Activated CD4-positive, alpha-beta T cell treated with anti-CD3 and anti-CD28 coated beads for 36 hours (primary cell): ENCODE data around the gene LLCFC1. TPM values are rescaled to one million over a fixed set of nuclear protein-coding genes. Genes with fewer than 3 reads are reported as not detected.

Source experiments
- ATAC-seq: fragments of 200-7000 bp; cut with Tn5 transposase; one replicate; pipeline ENCODE4 v1.10.0; 2021; ENCODE audit warnings: mild to moderate bottlenecking, moderate library complexity
- CTCF ChIA-PET: fragments of 350-600 bp; sonication (Branson Sonifier 250); formaldehyde crosslinking; loops from one replicate; lab custom pipeline; 2021; ENCODE audit warnings: antibody characterized with exemption; lab: Charles Lee
- POLR2A ChIA-PET: fragments of 350-600 bp; sonication (Branson Sonifier 250); formaldehyde crosslinking; loops from one replicate; lab custom pipeline; 2021; ENCODE audit warnings: antibody characterized with exemption, inconsistent platforms; lab: Charles Lee
- DNase-seq: peaks from one replicate; pipeline ENCODE4 v3.0.0-alpha.2; 2020
- H3K27ac Mint-ChIP-seq: one replicate; pipeline ENCODE4 v1.8.0; 2021; ENCODE audit warnings: mixed read lengths
- H3K27me3 Mint-ChIP-seq: one replicate; pipeline ENCODE4 v1.8.0; 2021; ENCODE audit warnings: mixed read lengths
- H3K36me3 Mint-ChIP-seq: one replicate; pipeline ENCODE4 v1.8.0; 2021; ENCODE audit warnings: low read depth, mixed read lengths
- H3K4me1 Mint-ChIP-seq: one replicate; pipeline ENCODE4 v1.8.0; 2021; ENCODE audit warnings: mixed read lengths
- H3K4me3 Mint-ChIP-seq: one replicate; pipeline ENCODE4 v1.8.0; 2021; ENCODE audit warnings: mild to moderate bottlenecking, moderate library complexity, mixed read lengths
- H3K9me3 Mint-ChIP-seq: one replicate; pipeline ENCODE4 v1.8.0; 2021; ENCODE audit warnings: low read depth, mixed read lengths
- intact Hi-C, 2 experiments: fragments of 100-400 bp; cut with DNase I in 1 of 2; cut with micrococcal nuclease in 1 of 2; formaldehyde crosslinking; loops; one replicate each; pipeline versions ENCODE4 v1.14.2 to v1.15.1; 2022 to 2024; cut with DNase I, micrococcal nuclease
- total RNA-seq, 2 experiments: library from RNA; stranded (reverse); gene quantifications; one replicate each; pipeline ENCODE4 v1.2.3, GENCODE V29; 2021

Gene LLCFC1
- total RNA-seq, 2 experiments from 2014 or later = not detected

GRCh38 chr7:142930126-142930730 is 9.1 kb upstream of the LLCFC1 start:
- no peaks in the 10 kb centered on the region for H3K9me3 Mint-ChIP-seq
- H3K27me3 Mint-ChIP-seq = peaks cover 3% of the 10 kb centered on the region
- DNase-seq (no peak), ATAC-seq (no peak)
- ChIA-PET POLR2A (no interaction called here), CTCF (no interaction called here)
- no peaks in the 10 kb centered on the region for H3K36me3 Mint-ChIP-seq
- H3K4me3 Mint-ChIP-seq = no peak overlapping the region
- H3K27ac Mint-ChIP-seq = no peak overlapping the region
- H3K4me1 Mint-ChIP-seq = no peaks in the 10 kb centered on the region
- intact Hi-C loops = no loop called here

DNA sequence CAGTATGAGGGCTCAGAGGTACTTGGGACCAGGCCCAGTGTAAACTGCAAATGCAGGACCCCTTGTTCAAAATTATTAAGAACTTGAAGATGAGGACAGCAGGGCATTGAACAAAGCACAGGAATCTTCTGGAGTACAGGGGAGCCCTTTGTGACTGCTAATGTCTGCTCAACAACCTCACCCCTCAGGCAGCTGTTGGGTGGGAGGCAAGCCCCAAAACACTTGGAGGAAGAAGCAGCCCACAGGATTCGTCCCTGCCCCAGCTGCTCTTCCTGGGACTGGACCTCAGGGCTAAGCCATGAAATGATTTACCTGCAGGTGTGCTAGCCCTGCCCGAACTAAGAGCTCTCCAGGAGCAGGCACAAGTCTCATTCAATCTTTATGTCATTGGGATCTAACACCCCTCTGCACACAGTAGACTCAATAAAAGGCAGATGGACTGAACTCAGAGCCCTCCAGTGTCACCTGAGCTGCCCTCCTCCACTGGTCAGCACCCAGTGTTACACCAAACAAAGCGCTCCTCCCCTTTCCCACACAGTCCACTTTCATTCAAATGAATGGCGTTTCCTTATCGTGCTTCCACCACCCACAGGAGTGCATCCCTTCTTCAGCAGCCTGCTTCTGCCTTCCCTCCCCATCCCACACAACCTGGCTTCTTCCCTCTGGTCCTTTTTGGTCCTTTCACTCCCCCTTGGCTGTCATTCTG is 6.7 kb upstream of the LLCFC1 start:
- intact Hi-C loops = no loop called here
- peaks cover 3% of the 10 kb centered on the region for H3K27me3 Mint-ChIP-seq

DNA sequence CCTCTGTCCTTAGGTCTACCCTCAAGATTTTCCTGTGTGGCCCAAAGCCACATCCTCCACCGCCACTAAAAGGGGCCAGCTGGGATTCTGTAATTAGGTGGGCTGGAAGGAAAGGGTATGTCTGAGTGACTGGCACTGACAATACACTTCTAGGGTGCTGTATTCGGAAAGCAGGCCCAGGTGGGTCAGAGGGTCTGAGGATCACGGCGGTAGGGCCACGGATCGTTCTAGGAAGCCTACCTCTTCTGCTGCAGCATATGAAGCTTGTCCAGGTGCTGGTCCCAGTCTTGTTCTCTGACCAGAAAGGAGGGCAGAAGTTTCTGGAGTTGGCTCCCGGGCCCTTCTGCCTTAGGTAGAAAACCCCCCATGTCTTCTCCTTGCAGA is 6.2 kb upstream of the LLCFC1 start:
- DNase-seq = no peak
- Mint-ChIP-seq H3K36me3 (no peaks in the 10 kb centered on the region), H3K4me1 (no peaks in the 10 kb centered on the region), H3K4me3 (no peak overlapping the region), H3K9me3 (no peaks in the 10 kb centered on the region), H3K27me3 (peaks cover 3% of the 10 kb centered on the region), H3K27ac (no peak overlapping the region)
- ChIA-PET POLR2A (no interaction called here), CTCF (interaction anchor here (0.6 kb wide), 1 partner anchor 15 kb away, joined by 3 read pairs; no protein-coding TSS in a partner anchor)
- ATAC-seq = no peak
- intact Hi-C loops = no loop called here

More for the DNA sequence above, 6.7 kb upstream of the LLCFC1 start:
- Mint-ChIP-seq H3K4me1 (no peaks in the 10 kb centered on the region), H3K27ac (no peak overlapping the region), H3K9me3 (no peaks in the 10 kb centered on the region), H3K4me3 (no peak overlapping the region), H3K36me3 (no peaks in the 10 kb centered on the region)
- DNase-seq (no peak), ATAC-seq (no peak)
- CTCF ChIA-PET = interaction anchor here (0.6 kb wide), 1 partner anchor 63 kb away, joined by 4 read pairs; no protein-coding TSS in a partner anchor
- POLR2A ChIA-PET = no interaction called here

GRCh38 chr7:142933624-142934023 is 5.7 kb upstream of the LLCFC1 start, which contains the start of gene TRPV5:
TSS of gene TRPV5 (minus strand) at chr7:142933746. CDS start at chr7:142933459, 287 bp downstream.
- no peak for ATAC-seq
- H3K9me3 Mint-ChIP-seq = no peaks in the 10 kb centered on the region
- no peak within 1 kb of the TSS for H3K27ac Mint-ChIP-seq
- no peaks in the 10 kb centered on the region for H3K4me1 Mint-ChIP-seq
- CTCF ChIA-PET = interaction anchor here (0.6 to 0.7 kb wide), 2 partner anchors 15 to 36 kb away, joined by 3 read pairs; no protein-coding TSS in a partner anchor
- H3K27me3 Mint-ChIP-seq = peaks cover 3% of the 10 kb centered on the region
- no peak for DNase-seq
- H3K36me3 Mint-ChIP-seq = no peaks in the 10 kb centered on the region
- intact Hi-C loops = no loop called here
- POLR2A ChIA-PET = no interaction called here
- H3K4me3 Mint-ChIP-seq = no peak within 1 kb of the TSS

- no peaks in the 10 kb centered on the region for H3K4me1 Mint-ChIP-seq
These were observed 5.2 kb upstream of the LLCFC1 start for GRCh38 chr7:142934056-142934455.

GRCh38 chr7:142935941-142936565 is 3.2 kb upstream of the LLCFC1 start:
- peaks cover 3% of the 10 kb centered on the region for H3K27me3 Mint-ChIP-seq
- CTCF ChIA-PET = interaction anchor here (0.6 kb wide), 1 partner anchor 304 kb away, joined by 4 read pairs; no protein-coding TSS in a partner anchor
- POLR2A ChIA-PET = no interaction called here
- H3K4me3 Mint-ChIP-seq = no peak overlapping the region
- H3K9me3 Mint-ChIP-seq = no peaks in the 10 kb centered on the region
- H3K27ac Mint-ChIP-seq = no peak overlapping the region
- no peaks in the 10 kb centered on the region for H3K4me1 Mint-ChIP-seq
- no peaks in the 10 kb centered on the region for H3K36me3 Mint-ChIP-seq
- intact Hi-C loops = no loop called here
- DNase-seq (no peak), ATAC-seq (no peak)

More at GRCh38 chr7:142934056-142934455, 5.2 kb upstream of the LLCFC1 start:
- Mint-ChIP-seq H3K27me3 (peaks cover 3% of the 10 kb centered on the region), H3K36me3 (no peaks in the 10 kb centered on the region), H3K4me3 (no peak overlapping the region), H3K27ac (no peak overlapping the region), H3K9me3 (no peaks in the 10 kb centered on the region)
- intact Hi-C loops = no loop called here
- DNase-seq (no peak), ATAC-seq (no peak)
- ChIA-PET POLR2A (no interaction called here), CTCF (interaction anchor here (0.6 to 0.7 kb wide), 2 partner anchors 36 to 71 kb away, joined by 3 read pairs; no protein-coding TSS in a partner anchor)

DNA sequence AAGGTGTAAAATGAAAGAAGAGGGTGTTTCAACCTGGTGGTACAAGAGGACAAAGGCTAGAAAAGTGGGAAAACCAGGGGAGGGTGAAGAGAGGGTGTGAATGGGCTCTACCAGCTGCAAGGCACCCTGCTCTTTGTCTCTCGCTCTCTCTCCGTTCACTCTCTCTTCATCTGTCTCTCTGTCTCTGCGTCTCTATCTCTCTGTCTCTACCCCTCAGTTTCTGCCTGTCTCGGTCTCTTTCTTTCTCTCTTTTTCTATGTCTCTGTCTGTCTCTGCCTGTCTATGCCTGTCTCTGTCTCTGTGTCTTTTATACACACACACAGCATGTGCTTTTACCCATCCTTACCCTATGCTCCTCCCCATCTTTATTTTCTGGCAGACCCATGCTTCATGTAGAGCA is 673 bp upstream of the LLCFC1 start:
- CTCF ChIA-PET = interaction anchor here (0.7 kb wide), 1 partner anchor 59 kb away, joined by 3 read pairs; no protein-coding TSS in a partner anchor
- no peaks in the 10 kb centered on the region for H3K36me3 Mint-ChIP-seq

GRCh38 chr7:142940966-142941535 is 1.8 kb downstream of the LLCFC1 start:
- DNase-seq = no peak
- ATAC-seq = no peak
- no peaks in the 10 kb centered on the region for H3K4me1 Mint-ChIP-seq
- H3K36me3 Mint-ChIP-seq = no peaks in the 10 kb centered on the region
- no peak overlapping the region for H3K27ac Mint-ChIP-seq
- intact Hi-C loops = no loop called here
- no peaks in the 10 kb centered on the region for H3K27me3 Mint-ChIP-seq
- H3K9me3 Mint-ChIP-seq = no peaks in the 10 kb centered on the region
- ChIA-PET POLR2A (no interaction called here), CTCF (interaction anchor here (0.6 kb wide), 1 partner anchor 501 kb away, joined by 3 read pairs; no protein-coding TSS in a partner anchor)
- H3K4me3 Mint-ChIP-seq = no peak overlapping the region

More for the DNA sequence above, 673 bp upstream of the LLCFC1 start:
- Mint-ChIP-seq H3K9me3 (no peaks in the 10 kb centered on the region), H3K27ac (no peak overlapping the region), H3K27me3 (no peaks in the 10 kb centered on the region), H3K4me3 (no peak overlapping the region), H3K4me1 (no peaks in the 10 kb centered on the region)
- intact Hi-C loops = loop anchor here in 1 of 2 experiments (1.0 kb wide), 1 partner anchor 85 kb away; no protein-coding TSS in a partner anchor
- DNase-seq = no peak
- POLR2A ChIA-PET = no interaction called here
- no peak for ATAC-seq

DNA sequence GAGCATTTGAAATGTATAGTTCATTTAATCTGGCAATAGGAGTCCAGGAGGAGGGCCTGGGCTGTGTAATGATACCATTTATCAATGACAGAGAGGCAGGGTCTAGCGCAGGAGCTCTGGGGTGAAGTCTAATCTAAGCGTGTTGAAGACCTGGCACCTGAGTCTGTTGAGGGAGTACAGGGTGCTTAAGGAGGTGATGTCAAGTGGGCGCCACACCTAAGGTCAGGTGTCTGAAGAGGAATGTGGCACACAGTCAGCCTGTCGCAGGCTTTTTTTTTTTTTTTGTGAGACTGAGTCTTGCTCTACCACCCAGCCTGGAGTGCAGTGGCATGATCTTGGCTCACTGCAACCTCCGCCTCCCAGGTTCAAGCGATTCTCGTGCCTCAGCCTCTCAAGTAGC is 2.3 kb downstream of the LLCFC1 start:
- no peak for DNase-seq
- no peaks in the 10 kb centered on the region for H3K36me3 Mint-ChIP-seq
- no peaks in the 10 kb centered on the region for H3K4me1 Mint-ChIP-seq
- no peaks in the 10 kb centered on the region for H3K27me3 Mint-ChIP-seq
- POLR2A ChIA-PET = no interaction called here
- no peaks in the 10 kb centered on the region for H3K9me3 Mint-ChIP-seq
- no peak overlapping the region for H3K27ac Mint-ChIP-seq
- ATAC-seq = no peak
- CTCF ChIA-PET = interaction anchor here (0.6 kb wide), 1 partner anchor 502 kb away, joined by 3 read pairs; no protein-coding TSS in a partner anchor
- H3K4me3 Mint-ChIP-seq = no peak overlapping the region
- intact Hi-C loops = no loop called here

DNA sequence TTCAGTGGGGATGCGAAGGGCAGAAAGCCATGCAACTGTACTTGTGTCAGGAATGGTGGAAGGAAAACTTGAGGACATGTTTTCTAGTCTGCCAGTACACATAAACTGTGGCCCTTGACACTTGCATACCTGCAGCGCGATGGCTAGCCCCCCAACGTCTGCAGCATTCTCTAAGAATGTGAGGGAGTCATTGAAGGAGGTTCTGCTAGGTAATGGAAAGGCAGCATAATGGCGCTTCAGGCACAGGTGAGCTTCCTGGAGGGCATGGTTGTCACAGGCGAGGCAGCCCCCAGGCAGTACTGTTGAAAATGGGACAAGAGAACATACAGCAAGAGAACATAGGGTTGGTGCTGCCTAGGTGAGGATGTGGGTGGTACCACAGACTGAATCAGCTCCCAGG is 3.5 kb downstream of the LLCFC1 start:
- CTCF ChIA-PET = interaction anchor here (1.0 to 1.1 kb wide), 2 partner anchors 61 to 64 kb away, joined by 4 read pairs; no protein-coding TSS in a partner anchor
- Mint-ChIP-seq H3K36me3 (no peaks in the 10 kb centered on the region), H3K4me3 (no peak overlapping the region), H3K27me3 (no peaks in the 10 kb centered on the region), H3K27ac (no peak overlapping the region), H3K9me3 (no peaks in the 10 kb centered on the region), H3K4me1 (no peaks in the 10 kb centered on the region)
- POLR2A ChIA-PET = no interaction called here
- no peak for DNase-seq
- no peak for ATAC-seq
- intact Hi-C loops = no loop called here

- intact Hi-C loops = no loop called here
- ChIA-PET CTCF (interaction anchor here (1.1 kb wide), 1 partner anchor 60 kb away, joined by 4 read pairs; no protein-coding TSS in a partner anchor), POLR2A (no interaction called here)
- ATAC-seq (no peak), DNase-seq (no peak)
- Mint-ChIP-seq H3K9me3 (no peaks in the 10 kb centered on the region), H3K4me1 (no peaks in the 10 kb centered on the region), H3K36me3 (no peaks in the 10 kb centered on the region), H3K27ac (no peak overlapping the region), H3K27me3 (no peaks in the 10 kb centered on the region), H3K4me3 (no peak overlapping the region)
These were observed 4.5 kb downstream of the LLCFC1 start for GRCh38 chr7:142943706-142944268.
